B cell (primary cell): ENCODE results near the gene DPH7. TPM values are rescaled to one million over a fixed set of nuclear protein-coding genes. Genes with fewer than 3 reads are reported as not detected.
A peak's percentile ranks its signal among the peaks of the same experiment; 100 is the strongest.

Experiments
- ATAC-seq: fragments of 200-7000 bp; cut with Tn5 transposase; one replicate; pipeline ENCODE4 v1.10.0; 2021; ENCODE audit warnings: low read depth, mild to moderate bottlenecking, moderate number of reproducible peaks, moderate library complexity
- CTCF ChIA-PET: fragments of 350-600 bp; sonication (Branson Sonifier 250); formaldehyde crosslinking; loops from one replicate; lab custom pipeline; 2021; ENCODE audit warnings: antibody characterized with exemption, inconsistent platforms; lab: Charles Lee
- POLR2A ChIA-PET: fragments of 350-600 bp; sonication (Branson Sonifier 250); formaldehyde crosslinking; loops from one replicate; lab custom pipeline; 2021; ENCODE audit warnings: antibody characterized with exemption; lab: Charles Lee
- DNase-seq: peaks from one replicate; pipeline ENCODE4 v3.0.0; 2013
- H2AFZ ChIP-seq: 2 replicates; pipeline ENCODE4 v1.6.1; 2012; ENCODE audit warnings: mild to moderate bottlenecking, low read depth, low read length; ENCODE audit not compliant: insufficient read depth, poor library complexity, severe bottlenecking
- H3K27ac ChIP-seq, 2 donors: 1 replicate in 1 of 2; 2 replicates in 1 of 2; pipeline ENCODE4 v1.5.1; 2012 to 2013; ENCODE audit warnings: low read length in 2 of 2, mild to moderate bottlenecking in 2 of 2, moderate library complexity in 1 of 2
- H3K27me3 ChIP-seq, 4 experiments: fragments of 200-600 bp in 1 of 4; sonication (generic) in 1 of 4; replicated peaks in 1 of 4; 1 replicate in 2 of 4; 2 replicates in 2 of 4; pipeline versions ENCODE4 v1.6.1 to v1.7.0; 2013 to 2016; ENCODE audit warnings: low read length in 3 of 4, mild to moderate bottlenecking in 2 of 4, mixed read lengths in 1 of 4, moderate library complexity in 1 of 4; ENCODE audit not compliant: insufficient read depth in 4 of 4, control insufficient read depth in 3 of 4; ENCODE audit errors: control extremely low read depth in 1 of 4
- H3K36me3 ChIP-seq, 2 experiments: replicated peaks in 1 of 2; 1 replicate in 1 of 2; 2 replicates in 1 of 2; pipeline versions ENCODE4 v1.6.1 to v1.7.1; 2013; ENCODE audit warnings: low read length in 1 of 2; ENCODE audit not compliant: insufficient read depth in 2 of 2, control insufficient read depth in 1 of 2; ENCODE audit errors: control extremely low read depth in 1 of 2, extremely low read depth in 1 of 2
- H3K4me1 ChIP-seq, 2 donors: fragments of 200-600 bp in 1 of 2; sonication (generic) in 1 of 2; 1 replicate in 1 of 2; 2 replicates in 1 of 2; pipeline versions ENCODE4 v1.5.1 to v1.6.1; 2013 to 2017; ENCODE audit warnings: low read length in 2 of 2; ENCODE audit not compliant: control insufficient read depth in 2 of 2, insufficient read depth in 2 of 2
- H3K4me2 ChIP-seq: replicated peaks from 2 replicates; pipeline ENCODE3; 2012; ENCODE audit warnings: mild to moderate bottlenecking, low read depth, low read length; ENCODE audit not compliant: poor library complexity, severe bottlenecking
- H3K4me3 ChIP-seq, 5 experiments: fragments of 200-600 bp in 1 of 5; sonication (generic) in 1 of 5; 1 replicate in 3 of 5; 2 replicates in 2 of 5; pipeline versions ENCODE4 v1.5.1 to v1.7.0; 2011 to 2016; ENCODE audit warnings: low read length in 4 of 5, mild to moderate bottlenecking in 4 of 5, low read depth in 2 of 5, control low read depth in 1 of 5, moderate library complexity in 1 of 5; ENCODE audit not compliant: insufficient read depth in 1 of 5; ENCODE audit errors: control extremely low read depth in 1 of 5, extremely low read depth in 1 of 5
- H3K79me2 ChIP-seq: fragments of 200-600 bp; sonication (generic); one replicate; pipeline ENCODE4 v1.6.0; 2016; ENCODE audit warnings: low read length; ENCODE audit not compliant: control insufficient read depth, insufficient read depth
- H3K9ac ChIP-seq: fragments of 200-600 bp; sonication (generic); 2 replicates; pipeline ENCODE4 v1.6.1; 2017; ENCODE audit warnings: mild to moderate bottlenecking, low read length, moderate library complexity
- H3K9me3 ChIP-seq, 3 donors: one replicate each; pipeline versions ENCODE4 v1.6.1 to v1.7.1; 2013; ENCODE audit warnings: low read length in 2 of 3; ENCODE audit not compliant: control insufficient read depth in 2 of 3, insufficient read depth in 1 of 3; ENCODE audit errors: control extremely low read depth in 1 of 3
- H4K20me1 ChIP-seq: 2 replicates; pipeline ENCODE4 v1.6.0; 2012; ENCODE audit warnings: mild to moderate bottlenecking, low read length; ENCODE audit not compliant: insufficient read depth, control insufficient read depth, poor library complexity, severe bottlenecking
- H3K27ac Mint-ChIP-seq: one replicate; pipeline ENCODE4 v1.8.0; 2021; ENCODE audit warnings: mixed read lengths
- H3K27me3 Mint-ChIP-seq: one replicate; pipeline ENCODE4 v1.8.0; 2021; ENCODE audit warnings: mixed read lengths
- H3K4me1 Mint-ChIP-seq: one replicate; pipeline ENCODE4 v1.8.0; 2021; ENCODE audit warnings: mixed read lengths
- H3K4me3 Mint-ChIP-seq: one replicate; pipeline ENCODE4 v1.8.0; 2021; ENCODE audit warnings: mixed read lengths
- H3K9me3 Mint-ChIP-seq: one replicate; pipeline ENCODE4 v1.8.0; 2022; ENCODE audit warnings: mixed read lengths; ENCODE audit not compliant: insufficient read depth
- EZH2 ChIP-seq: IDR thresholded peaks from 2 replicates; pipeline ENCODE4 v1.6.1; 2012; ENCODE audit warnings: borderline replicate concordance, low read depth, mild to moderate bottlenecking, moderate library complexity, low read length; ENCODE audit not compliant: insufficient read depth, poor library complexity, severe bottlenecking
- WGBS: methylation state at CpG from one replicate; pipeline ENCODE4 v1.1.5; 2013; ENCODE audit warnings: missing lambda C conversion rate; ENCODE audit not compliant: insufficient coverage; 5-methylcytosine and 5-hydroxymethylcytosine counted together
- intact Hi-C: fragments of 100-400 bp; cut with micrococcal nuclease; formaldehyde crosslinking; loops from one replicate; pipeline ENCODE4 v1.10.0; 2022
- polyA plus RNA-seq: library from polyadenylated mRNA; depleted of rRNA; stranded (reverse); fragments of >200 nt; gene quantifications from 2 replicates; pipeline ENCODE4 v1.2.3, GENCODE V29; 2012
- total RNA-seq, 2 donors: library from RNA; stranded (reverse); fragments of 120-200 nt in 1 of 2; gene quantifications; 1 replicate in 1 of 2; 2 replicates in 1 of 2; pipeline versions ENCODE4 v1.2.3 to v1.2.4, GENCODE V29; 2013 to 2022
- TF ChIP-seq, protein P1 (sequence below): fragments of 200-600 bp; IDR thresholded peaks from one replicate; pipeline ENCODE4 v1.8.0; 2022; ENCODE audit warnings: antibody characterized with exemption, mild to moderate bottlenecking

DPH7 gene
- total and polyA plus RNA-seq, 2 donors (not counting 1 experiment from before 2014, with no cell fraction given) = 64.7 to 93.8 TPM

DNA sequence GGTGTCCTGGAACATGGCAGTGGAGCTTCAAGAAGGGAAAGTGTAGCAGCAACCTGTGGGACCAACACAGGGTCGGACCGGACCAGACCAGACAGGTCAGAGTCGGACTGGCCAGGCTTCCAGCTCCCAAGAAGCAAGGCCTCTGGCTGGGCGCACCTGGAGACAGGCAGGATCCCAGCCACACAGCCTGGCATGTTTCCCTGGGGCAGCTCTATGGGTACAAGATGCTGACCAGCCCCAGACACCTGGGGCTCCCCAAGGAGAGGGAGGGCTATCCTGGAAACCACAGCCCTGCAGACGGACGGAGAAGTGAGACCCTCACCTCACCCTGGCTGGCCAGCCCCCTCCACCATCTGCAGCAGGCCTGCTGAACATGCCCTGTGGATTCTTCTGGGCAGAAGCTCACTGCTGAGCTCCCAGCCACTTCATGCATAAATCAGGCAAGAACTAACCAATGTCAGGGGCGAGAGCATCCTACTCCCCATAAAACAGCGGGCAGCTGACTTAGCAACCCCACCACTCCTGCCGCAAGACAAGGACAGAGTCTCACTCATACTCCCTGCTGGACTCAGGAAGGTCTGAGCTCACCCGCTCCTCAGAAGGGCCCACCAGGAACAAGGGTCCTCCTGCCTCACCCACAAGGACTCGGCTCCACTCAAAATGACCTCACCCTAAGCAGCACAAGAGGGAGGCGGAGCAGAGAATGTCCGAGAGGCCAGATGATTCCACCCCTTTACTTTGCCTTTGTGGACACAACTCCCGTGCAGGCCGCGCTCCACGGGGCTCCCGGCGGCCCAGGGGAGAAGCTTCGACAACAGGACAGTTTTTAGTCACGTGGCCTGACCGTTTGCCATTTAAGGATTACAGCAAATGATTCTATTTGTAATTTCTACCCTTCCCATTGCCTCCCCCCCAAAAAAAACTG lies 2.9 kb upstream of the DPH7 start:
- peaks cover 15 to 20% of the 10 kb centered on the region in 2 donors for H3K4me1 ChIP-seq
- CTCF ChIA-PET = interaction anchor here (0.7 to 1.2 kb wide), 3 partner anchors 21 to 113 kb away, joined by 3 to 4 read pairs (median 3); no protein-coding TSS in a partner anchor
- Mint-ChIP-seq H3K27ac (no peak overlapping the region), H3K27me3 (no peaks in the 10 kb centered on the region), H3K4me1 (peaks cover 10% of the 10 kb centered on the region), H3K9me3 (no peaks in the 10 kb centered on the region), H3K4me3 (no peak overlapping the region)
- H2AFZ ChIP-seq = no peak overlapping the region
- no peaks in the 10 kb centered on the region for H3K9me3 ChIP-seq
- DNase-seq (peak; percentile 7), ATAC-seq (no peak)
- no peak overlapping the region for H3K27ac ChIP-seq
- no peak overlapping the region for H3K9ac ChIP-seq
- peaks cover 24% of the 10 kb centered on the region for H3K79me2 ChIP-seq
- intact Hi-C loops = no loop called here
- no peak overlapping the region for H3K4me2 ChIP-seq
- H3K27me3 ChIP-seq = no peaks in the 10 kb centered on the region
- WGBS = 96% methylated on average over 19 of the region's 22 CpGs
- no peak for TF ChIP-seq EZH2
- TF ChIP-seq, protein P1, sequence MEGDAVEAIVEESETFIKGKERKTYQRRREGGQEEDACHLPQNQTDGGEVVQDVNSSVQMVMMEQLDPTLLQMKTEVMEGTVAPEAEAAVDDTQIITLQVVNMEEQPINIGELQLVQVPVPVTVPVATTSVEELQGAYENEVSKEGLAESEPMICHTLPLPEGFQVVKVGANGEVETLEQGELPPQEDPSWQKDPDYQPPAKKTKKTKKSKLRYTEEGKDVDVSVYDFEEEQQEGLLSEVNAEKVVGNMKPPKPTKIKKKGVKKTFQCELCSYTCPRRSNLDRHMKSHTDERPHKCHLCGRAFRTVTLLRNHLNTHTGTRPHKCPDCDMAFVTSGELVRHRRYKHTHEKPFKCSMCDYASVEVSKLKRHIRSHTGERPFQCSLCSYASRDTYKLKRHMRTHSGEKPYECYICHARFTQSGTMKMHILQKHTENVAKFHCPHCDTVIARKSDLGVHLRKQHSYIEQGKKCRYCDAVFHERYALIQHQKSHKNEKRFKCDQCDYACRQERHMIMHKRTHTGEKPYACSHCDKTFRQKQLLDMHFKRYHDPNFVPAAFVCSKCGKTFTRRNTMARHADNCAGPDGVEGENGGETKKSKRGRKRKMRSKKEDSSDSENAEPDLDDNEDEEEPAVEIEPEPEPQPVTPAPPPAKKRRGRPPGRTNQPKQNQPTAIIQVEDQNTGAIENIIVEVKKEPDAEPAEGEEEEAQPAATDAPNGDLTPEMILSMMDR = no peak
- no peak overlapping the region for H3K4me3 ChIP-seq
- peaks cover 0 to 30% of the 10 kb centered on the region in 2 experiments for H3K36me3 ChIP-seq
- POLR2A ChIA-PET = interaction anchor here (0.5 kb wide), 1 partner anchor 1121 kb away, joined by 4 read pairs; no protein-coding TSS in a partner anchor
- peaks cover 11% of the 10 kb centered on the region for H4K20me1 ChIP-seq

DNA sequence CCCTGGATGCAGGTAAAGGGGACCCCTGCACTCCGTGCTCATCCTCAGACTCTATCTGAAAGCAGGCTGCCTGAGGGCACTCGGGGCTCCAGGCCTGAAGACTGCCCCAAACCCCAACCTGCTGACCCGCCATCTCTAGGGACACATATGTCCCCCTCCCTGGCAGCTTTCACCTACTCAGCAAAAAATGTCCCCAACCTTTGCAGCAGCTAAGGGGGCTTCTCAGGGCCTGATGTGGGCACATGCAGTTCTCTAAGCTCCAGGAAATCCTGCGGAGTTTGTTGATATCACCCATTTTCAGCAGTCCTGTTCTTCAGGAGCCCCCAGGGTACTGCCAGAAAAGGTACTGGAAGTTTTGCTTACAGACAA lies 2.2 kb upstream of the DPH7 start:
- Histone ChIP-seq H3K36me3 (peaks cover 0 to 23% of the 10 kb centered on the region in 2 experiments), H3K4me1 (peaks cover 17 to 23% of the 10 kb centered on the region in 2 donors), H3K27ac (no peak overlapping the region), H3K4me3 (no peak overlapping the region), H4K20me1 (peaks cover 18% of the 10 kb centered on the region), H3K27me3 (no peaks in the 10 kb centered on the region), H3K9me3 (no peaks in the 10 kb centered on the region), H3K4me2 (no peak overlapping the region), H3K9ac (no peak overlapping the region), H2AFZ (no peak overlapping the region), H3K79me2 (peaks cover 31% of the 10 kb centered on the region)
- TF ChIP-seq EZH2 = no peak
- TF ChIP-seq, protein P1 = no peak
- WGBS = 95% methylated on average over 4 of the region's 4 CpGs
- no peaks in the 10 kb centered on the region for H3K9me3 Mint-ChIP-seq
- H3K4me1 Mint-ChIP-seq = peaks cover 16% of the 10 kb centered on the region
- H3K4me3 Mint-ChIP-seq = no peak overlapping the region
- H3K27ac Mint-ChIP-seq = no peak overlapping the region
- CTCF ChIA-PET = interaction anchor here (1.3 kb wide), 1 partner anchor 22 kb away, joined by 3 read pairs; no protein-coding TSS in a partner anchor
- no peaks in the 10 kb centered on the region for H3K27me3 Mint-ChIP-seq
- POLR2A ChIA-PET = no interaction called here
- DNase-seq (no peak), ATAC-seq (no peak)
- intact Hi-C loops = no loop called here
